Sciatic nerve (tissue), 2 donors: ENCODE data around the gene FMOD. TPM values are rescaled to one million over a fixed set of nuclear protein-coding genes. Genes with fewer than 3 reads are reported as not detected.
A peak's percentile ranks its signal among the peaks of the same experiment; 100 is the strongest.

Source experiments
- ATAC-seq: fragments of 200-7000 bp; cut with Tn5 transposase; one replicate; pipeline ENCODE4 v1.9.1; 2020; ENCODE audit warnings: mild to moderate bottlenecking, moderate library complexity
- DNase-seq: peaks from one replicate; pipeline ENCODE4 v3.0.0-alpha.2; 2020; ENCODE audit warnings: low spot score
- intact Hi-C: fragments of 100-400 bp; cut with DNase I; formaldehyde crosslinking; loops from one replicate; pipeline ENCODE4 v1.14.2; 2022
- total RNA-seq: library from RNA; stranded (reverse); fragmentation: NEBNext Ultra II Directional; extraction: Animal tissue kit (Norgen Biotek cat#: 25700); gene quantifications from one replicate; pipeline ENCODE4 v1.2.1, GENCODE V29; 2021
- donor health status: DM: no; HTN: no; CAD: no.
- donor health status: DM: no; HTN: no; CAD: no.

The FMOD gene
- total RNA-seq, 1 donor from 2014 or later, result 126 TPM

GRCh38 chr1:203335503-203335902 lies 15.4 kb downstream of the FMOD start:
- no peak for DNase-seq

GRCh38 chr1:203331224-203331623 lies 19.7 kb downstream of the FMOD start:
- DNase-seq, result no peak
- intact Hi-C loops, result no loop called here
- ATAC-seq, result no peak

More at GRCh38 chr1:203335503-203335902, 15.4 kb downstream of the FMOD start:
- intact Hi-C loops, result loop anchor here (2.0 kb wide), 1 partner anchor 63 kb away; no protein-coding TSS in a partner anchor
- ATAC-seq, result no peak

- intact Hi-C loops, result no loop called here
- no peak for ATAC-seq
- no peak for DNase-seq
Observed at GRCh38 chr1:203328714-203329122, 22.2 kb downstream of the FMOD start.

- peak; percentile 71 for ATAC-seq
- peak; percentile 78 for DNase-seq
- intact Hi-C loops, result no loop called here
Observed at GRCh38 chr1:203327684-203328457, 23.1 kb downstream of the FMOD start.

DNA sequence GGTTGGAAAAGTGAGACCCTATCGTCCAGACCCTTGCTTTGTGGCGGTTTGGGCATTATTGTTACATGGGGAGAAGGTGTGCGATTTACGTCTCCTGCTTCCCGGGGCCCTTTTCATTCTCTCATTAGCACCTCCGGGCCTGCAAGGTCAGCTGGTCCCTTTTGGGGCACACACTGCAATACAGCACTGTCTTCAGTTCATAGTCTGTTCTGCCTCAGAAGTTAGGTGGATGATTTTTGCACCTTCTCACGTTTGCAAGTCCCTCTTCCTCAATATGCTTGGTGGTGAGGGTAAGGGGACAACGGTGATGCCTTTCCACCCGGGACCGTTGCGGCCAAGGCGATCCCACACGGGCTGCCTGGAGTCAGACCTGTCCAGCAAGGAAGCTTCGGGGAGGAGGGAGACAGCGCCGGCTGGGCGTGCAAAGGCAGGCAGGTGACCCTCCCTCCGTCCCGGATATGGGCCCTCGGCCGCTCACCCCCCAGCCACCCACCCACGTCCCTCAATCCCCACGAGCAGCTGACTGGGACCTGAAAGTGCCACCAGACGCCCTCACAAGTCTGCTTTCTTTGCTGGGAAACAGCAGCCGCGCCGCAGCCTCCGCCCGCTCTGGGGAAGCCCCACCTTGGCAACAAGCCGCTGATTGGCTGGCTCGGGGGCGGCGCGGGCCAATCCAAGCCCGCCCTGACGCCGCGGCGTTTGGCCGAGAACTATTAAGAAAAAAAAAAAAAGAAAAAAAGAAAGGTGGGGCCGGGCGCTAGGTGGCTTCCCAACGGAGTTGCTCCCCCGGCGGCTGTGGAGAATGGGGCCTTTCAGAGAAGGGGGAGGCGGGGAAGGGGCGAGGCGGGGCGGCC lies 23.9 kb downstream of the FMOD start:
- intact Hi-C loops, result no loop called here
- DNase-seq (peak; percentile 97), ATAC-seq (peak; percentile 92)

- intact Hi-C loops, result no loop called here
- ATAC-seq, result peak; percentile 0
- peak; percentile 85 for DNase-seq
Observed at GRCh38 chr1:203325418-203326091, 25.4 kb downstream of the FMOD start.

DNA sequence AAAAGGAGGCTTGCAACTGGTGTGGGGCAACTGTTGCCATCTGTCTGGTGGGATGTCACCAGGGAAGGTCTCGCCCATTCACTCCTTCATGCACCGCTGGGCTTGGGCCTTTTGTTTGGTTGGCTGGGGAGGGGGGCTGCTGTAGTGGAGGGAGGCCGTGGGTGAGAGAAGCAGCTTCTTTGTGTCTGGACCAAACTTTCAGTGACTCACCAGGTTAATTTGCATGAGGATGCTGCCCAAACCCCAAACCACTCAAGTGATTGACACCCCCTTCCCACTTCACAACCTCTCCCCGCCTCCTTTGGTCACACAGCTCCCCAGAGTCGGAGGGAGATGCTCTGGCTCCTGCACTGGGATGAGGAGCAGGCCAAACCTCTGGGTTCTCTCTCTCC lies 25.9 kb downstream of the FMOD start:
- intact Hi-C loops, result no loop called here
- ATAC-seq (no peak), DNase-seq (no peak)

GRCh38 chr1:203324105-203325025 lies 26.6 kb downstream of the FMOD start:
- ATAC-seq (peak; percentile 7), DNase-seq (no peak)
- intact Hi-C loops, result no loop called here

- DNase-seq (no peak), ATAC-seq (no peak)
- intact Hi-C loops, result no loop called here
Observed at GRCh38 chr1:203323587-203323986, 27.3 kb downstream of the FMOD start.

GRCh38 chr1:203322500-203323179 lies 28.3 kb downstream of the FMOD start:
- DNase-seq, result no peak
- intact Hi-C loops, result no loop called here
- peak; percentile 37 for ATAC-seq

DNA sequence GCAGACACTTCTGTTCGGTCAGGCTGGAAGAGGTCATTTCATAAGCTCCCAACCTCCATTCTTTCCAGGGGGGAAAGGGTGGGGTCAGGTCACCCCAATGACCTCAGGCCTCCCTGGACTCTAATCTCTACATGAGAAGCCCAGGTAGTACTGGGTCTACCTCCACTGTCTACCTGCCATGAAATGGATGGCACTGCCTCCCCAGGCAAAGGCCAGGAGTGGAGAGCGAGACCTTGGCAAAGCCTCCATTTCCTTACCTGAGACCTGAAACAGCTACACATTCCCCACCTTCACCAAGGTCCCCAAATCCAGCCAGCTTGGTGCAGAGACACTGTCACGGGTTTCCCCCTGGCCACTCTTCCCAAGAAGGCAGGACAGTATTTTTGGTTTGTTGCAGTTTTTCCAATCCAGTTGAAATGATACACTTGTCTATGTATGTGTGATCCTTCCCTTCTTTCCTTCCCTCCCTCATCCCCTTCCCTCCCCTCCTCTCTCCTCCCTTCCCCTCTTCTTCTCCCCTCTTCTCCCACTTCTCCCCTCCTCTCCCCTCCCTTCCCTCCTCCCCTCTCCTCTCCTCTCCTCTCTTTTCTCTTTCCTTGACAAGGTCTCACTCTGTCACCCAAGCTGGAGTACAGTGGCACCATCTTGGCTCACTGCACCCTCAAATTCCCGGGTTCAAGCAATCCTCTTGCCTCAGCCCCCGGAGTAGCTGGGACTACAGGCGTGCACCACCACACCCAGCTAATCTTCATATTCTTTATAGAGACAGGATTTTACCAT lies 29.5 kb downstream of the FMOD start:
- ATAC-seq, result no peak

GRCh38 chr1:203320591-203321272 lies 30.2 kb downstream of the FMOD start:
- intact Hi-C loops, result no loop called here
- no peak for DNase-seq
- peak; percentile 31 for ATAC-seq

More for the DNA sequence above, 29.5 kb downstream of the FMOD start:
- DNase-seq, result no peak
- intact Hi-C loops, result no loop called here

- DNase-seq (no peak), ATAC-seq (no peak)
- intact Hi-C loops, result no loop called here
Observed at GRCh38 chr1:203318229-203318517, 32.7 kb downstream of the FMOD start.

DNA sequence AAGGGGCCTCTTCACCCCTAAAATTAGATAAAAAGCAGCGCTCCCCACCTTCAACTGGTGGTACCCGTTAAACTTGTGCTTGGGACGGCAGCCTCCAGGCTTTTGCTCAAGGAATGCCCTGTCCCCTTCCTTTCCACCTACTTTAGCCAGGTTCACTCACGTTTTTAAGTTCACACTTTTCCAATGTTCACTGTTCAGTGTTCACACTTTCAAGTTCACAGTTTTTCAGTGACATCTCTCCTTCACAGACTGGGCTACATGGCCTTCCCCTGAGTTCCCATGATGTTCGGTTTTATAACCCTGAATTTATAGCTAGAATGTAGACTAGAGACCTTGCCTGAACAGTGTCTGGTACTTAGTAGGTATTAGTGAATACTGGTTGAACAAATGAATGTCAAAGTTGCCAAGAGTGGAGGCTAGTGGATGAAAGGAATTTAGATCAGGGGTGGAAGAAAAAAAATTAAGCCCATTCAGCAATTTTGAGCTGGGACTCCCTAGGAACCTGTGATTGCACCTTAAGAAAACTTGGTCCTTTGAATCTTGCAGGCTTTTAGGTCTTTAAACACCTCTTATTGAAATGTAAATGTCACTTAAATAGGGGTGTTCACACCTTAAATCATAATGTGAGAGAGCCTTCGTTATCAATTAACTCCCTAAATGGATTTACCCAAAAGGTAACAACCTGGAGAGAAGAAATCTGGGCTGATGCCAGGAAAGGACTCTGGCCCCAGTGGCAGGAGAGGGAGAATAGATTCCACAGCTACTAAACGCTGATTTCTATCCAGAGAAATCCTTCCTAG lies 33.3 kb downstream of the FMOD start:
- DNase-seq (no peak), ATAC-seq (no peak)
- intact Hi-C loops, result no loop called here

DNA sequence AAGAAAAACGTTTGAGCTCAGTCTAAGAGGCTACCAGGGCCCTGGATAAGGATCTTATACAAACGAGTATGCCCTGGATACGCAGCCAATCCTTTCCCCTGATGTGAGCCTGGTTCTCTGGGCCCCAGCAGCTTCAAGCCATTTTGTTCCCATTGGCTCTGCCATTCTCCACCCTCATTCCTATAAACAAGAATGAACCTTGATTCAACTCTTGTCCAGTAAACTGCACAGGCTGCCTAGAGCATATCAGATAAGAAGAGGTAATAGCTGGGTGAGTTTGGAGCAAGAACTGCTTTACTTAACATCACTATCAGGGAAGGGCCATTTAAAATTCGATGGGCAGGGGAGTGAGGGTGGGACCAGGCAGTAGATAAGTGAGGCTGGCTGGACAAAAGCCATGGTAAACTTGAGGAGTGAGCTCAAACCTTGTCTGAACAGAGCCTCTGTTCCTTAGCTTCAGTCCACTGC lies 34.3 kb downstream of the FMOD start:
- peak; percentile 50 for ATAC-seq

More for the DNA sequence above, 34.3 kb downstream of the FMOD start:
- DNase-seq, result no peak
- intact Hi-C loops, result no loop called here
